TTC549 (cell line): Measurements from ENCODE around the gene EIF4E1B.

Experiments used
- FAIRE-seq: peaks from 2 replicates; lab custom pipeline; 2012; peaks lifted over from hg19 to GRCh38; lab: Jason Lieb, UNC

The EIF4E1B gene

DNA sequence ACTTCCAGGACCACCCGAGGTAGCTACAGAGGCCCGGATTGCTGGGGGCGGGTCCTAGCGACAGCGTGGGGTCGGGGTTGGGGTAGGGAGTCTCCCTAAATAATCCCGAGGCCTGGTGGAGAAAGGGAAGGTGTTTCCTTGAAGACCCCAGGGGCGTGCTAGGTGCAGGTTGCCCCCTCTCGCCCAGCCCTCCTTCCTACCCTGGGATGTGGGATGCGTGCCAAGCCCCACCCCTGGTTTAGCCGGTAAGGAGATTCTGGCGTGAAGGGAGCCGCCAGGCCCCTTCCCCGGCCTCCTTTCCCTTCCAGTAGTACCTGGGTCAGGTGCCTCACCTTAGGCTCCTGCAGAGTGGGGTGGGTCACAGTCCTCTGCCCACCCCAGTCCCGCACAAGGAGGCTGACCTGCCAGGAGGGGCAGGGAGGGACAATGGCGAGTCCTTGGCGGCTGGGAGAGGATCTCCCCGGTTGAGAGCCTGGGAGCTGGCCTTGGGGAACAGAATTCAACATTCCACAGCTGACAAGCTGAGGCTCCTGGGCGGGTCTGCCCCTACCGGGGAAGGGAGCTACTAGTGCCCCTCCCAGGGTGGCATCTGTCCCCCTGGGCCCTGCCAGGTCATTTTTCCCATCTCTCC lies 17.5 kb downstream of the EIF4E1B start:
- no peak for FAIRE-seq

DNA sequence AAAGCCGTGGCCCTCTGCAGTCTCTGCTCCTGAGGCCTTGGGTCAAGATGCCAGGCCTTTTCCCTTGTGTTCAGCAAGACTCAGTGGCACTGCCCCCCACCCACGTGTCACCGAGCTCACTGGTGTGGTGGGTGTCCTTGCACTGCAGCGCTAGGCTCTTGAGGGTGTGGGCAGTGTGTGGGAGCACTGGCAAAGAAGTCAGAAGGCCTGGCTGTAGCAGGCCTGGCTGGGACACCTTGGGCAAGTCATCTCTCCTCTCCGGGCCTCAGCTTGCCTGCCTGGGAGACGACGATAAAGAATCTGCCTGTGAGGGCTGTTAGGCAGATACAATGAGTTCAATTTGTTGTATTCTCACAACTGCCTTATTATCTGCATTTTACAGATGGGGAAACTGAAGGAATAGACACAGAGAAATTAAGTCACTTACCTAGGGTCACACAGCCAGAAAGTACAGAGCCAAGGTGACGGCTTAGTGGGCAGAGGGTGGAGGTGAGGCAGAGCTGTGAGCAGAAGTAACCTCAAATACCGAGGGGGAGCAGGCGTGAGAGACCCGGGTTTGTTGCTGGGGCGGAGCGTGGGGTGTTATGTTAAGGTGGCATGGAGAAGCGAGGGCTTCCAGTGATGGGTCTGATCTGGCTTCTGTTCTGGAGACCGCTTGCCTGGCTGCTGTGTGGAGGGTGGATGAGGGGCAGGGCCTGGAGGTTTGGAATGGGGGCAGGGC lies 18.2 kb downstream of the EIF4E1B start:
- no peak for FAIRE-seq

DNA sequence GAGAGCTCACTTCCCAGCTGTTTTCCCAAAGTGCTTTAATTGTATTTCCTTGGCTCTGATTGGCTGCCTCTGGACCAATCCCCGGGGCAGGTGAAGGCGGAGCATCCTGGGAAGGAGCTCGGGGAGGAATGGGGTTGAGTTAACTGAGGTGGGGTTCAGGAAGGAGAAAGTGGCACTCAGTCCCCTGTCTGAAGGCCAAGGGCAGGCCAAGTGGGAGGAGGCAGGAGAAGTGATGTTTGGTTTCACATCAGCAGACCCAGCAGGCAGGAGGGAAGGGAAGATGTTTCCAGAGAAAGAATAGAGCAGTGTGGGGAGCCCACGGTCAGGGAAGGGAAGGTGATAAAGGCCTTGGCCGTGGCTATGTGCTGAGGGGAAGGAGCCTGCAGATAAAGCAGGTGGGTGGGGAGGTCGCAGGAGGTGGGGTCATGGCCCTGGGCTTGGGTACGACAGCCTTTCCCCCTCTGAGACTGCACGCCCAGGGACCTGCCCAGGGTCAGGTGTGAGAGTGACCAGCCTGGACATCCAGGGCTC lies 19.9 kb downstream of the EIF4E1B start:
- no peak for FAIRE-seq

DNA sequence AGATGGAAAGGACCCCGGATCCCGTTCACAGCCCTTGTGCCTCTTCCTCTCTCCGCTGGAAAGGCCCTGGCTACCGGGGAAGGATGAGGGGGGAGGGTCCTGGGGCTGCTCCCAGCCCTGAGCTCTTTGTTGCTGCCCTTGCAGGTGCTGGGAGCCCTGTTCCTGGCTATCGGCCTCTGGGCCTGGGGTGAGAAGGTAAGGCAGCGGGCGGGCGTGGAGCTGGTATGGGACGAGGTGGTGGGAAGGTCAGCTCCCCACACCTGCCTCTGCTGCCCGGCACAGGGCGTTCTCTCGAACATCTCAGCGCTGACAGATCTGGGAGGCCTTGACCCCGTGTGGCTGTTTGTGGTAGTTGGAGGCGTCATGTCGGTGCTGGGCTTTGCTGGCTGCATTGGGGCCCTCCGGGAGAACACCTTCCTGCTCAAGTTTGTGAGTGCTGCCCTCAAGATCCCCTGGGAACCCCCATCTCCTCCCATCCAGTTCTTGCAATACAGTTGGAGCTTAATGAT lies 21.1 kb downstream of the EIF4E1B start:
- no peak for FAIRE-seq

DNA sequence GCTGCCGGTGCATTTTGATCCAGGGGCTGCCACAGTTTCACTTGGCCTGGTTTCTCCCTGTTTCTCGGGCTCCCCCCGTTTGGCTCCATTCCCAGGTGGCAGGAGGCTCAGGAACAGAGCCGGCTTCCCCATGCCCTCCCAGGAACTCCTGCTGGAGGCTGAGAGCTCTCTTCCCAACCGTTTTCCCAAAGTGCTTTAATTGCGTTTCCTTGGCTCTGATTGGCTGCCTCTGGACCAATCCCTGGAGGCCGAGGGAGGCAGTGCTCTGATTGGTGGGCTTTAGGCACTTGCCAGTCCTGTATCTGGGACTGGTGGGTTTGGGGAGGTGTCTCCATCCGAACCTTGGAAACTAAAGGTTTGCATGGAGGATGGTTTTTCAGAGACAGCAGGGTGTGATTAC lies 21.7 kb downstream of the EIF4E1B start:
- no peak for FAIRE-seq

DNA sequence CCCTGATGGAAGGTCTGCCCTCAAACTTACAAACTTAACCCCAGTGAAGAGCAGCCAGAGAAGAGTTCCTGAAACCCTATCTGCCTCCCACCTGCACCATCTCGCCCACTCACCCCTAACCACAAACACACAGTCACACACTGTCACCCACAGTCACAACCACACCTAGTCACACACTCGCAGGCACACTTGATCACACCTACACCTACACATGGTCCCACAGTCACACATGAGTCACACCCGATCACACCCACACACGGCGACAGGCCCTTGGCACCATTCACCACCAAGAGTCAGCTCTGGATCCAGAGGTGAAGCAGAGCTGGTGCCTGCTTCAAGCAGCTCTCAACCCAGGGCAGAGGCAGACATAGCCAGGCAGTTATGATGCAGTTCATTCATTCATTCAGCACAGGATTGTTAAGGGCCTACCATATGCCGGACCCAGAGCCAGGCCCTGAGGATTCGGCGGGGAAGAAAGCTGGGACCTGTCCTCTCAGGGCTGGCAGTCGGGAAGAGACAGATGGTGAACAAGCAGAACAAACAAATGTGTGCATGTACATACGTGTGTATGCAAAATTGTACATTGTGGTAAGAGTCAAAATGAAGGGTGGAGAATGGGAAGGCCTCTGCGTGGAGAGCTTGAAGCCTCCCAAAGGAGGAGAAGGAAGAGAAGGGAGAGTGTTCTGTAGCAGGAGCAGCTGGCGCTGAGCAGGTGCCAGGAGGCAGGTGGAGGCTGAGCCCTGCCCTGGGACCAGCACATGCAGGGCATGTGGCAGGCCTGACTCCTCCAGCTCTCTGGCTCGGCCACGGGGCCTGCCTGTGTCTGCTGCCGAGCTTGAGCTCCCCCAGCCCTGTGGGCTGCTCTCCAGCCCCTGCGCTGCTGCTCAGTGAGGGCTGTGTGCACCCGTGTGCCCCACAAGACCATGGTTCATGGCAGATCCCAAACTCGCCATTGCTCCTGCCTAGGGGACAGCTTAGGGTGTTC lies 23.2 kb downstream of the EIF4E1B start:
- FAIRE-seq, result no peak

DNA sequence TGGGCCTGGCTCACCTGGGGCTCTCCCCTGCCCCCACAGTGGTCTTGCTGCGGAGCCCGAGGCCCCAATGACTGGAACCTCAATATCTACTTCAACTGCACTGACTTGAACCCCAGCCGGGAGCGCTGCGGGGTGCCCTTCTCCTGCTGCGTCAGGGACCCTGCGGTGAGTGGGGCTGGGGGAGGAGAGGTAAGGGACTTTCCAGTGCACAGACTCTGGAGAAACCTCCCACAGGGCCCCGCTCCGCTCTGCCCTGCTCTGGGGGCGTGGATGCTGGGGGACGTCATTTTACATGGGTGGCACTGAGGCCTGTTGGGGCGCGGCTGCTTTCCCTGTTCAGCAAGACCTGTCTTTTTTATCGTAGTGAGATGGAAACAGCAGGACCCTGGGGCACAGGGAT lies 24.4 kb downstream of the EIF4E1B start:
- no peak for FAIRE-seq

DNA sequence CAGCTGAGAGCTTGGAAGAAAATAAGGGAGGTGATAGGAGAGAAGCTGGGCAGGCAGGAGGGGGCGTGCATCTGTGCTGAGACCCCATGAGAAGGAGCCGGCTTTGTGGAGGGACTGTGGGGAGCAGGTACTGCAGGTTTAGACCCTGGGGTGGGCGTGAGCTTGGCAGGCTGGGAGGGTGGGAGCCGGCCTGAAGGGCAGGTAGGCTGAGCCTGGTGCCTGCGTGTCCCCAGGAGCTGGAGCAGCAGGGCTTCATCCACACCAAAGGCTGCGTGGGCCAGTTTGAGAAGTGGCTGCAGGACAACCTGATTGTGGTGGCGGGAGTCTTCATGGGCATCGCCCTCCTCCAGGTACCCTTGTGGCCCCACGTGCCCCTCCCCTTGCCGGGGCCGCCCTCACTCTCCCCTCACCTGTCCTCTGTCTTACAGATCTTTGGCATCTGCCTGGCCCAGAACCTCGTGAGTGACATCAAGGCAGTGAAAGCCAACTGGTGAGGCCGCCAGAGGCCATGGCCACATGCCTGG lies 26.1 kb downstream of the EIF4E1B start:
- FAIRE-seq, result no peak

DNA sequence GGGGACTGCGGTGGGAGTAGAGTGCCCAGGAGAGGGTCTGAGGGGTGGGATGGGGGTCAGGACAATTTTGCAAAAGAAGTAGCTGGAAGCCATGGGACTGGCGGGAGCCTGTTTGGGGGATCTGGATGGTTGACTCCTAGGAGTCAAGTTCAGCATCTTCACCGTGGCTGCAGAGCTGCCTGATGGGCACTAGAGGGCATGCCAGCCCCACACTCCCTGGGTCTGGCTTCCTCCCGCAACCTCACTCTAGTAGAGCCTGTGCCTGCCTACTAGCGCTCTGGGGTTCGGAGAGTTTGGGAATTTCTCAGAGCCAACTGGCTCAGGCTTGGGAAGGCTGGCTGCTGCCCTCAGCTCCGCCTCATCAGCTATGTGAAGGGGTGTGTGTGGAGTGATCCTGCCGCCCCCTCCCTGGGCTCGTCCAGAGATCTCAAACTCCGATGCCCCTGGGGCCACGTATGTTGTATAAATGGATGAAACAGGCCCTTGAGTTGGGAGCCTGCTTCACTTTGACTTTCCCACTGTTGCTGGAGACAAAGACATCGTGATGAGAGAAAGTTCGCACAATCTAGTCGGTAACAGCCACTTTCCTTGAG lies 27.6 kb downstream of the EIF4E1B start:
- FAIRE-seq, result no peak

DNA sequence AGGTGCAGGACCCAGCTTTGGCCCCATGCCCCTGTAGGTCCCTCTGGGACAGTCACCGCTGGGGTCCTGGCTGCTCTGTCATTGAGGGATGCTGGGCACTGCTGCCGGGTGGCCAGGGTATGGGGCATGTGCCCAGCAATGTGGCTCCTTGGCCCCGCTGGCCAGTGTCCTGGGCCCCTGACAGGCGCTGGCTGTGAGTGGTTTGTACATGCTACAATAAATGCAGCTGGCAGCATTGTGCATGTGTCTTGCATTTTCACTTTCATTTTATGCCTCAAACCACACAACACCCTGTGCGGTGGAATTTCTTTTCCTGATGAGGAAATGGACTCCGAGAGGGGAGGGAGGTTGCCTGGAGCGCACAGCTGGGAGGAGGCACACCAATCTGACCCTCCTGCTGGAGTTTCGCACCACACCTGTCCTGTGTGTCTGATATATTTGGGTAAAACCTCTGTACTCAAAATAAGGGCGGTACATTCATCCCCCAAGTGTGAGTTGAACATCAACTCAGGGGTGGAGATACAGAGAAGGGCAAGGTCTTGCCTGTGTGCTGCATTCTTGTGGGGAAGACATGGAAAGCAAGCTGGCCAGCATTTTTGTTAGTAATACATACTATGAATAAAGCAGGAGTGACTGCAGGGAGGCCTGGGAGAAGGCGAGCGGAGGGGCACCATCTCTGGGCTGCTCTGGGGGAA lies 28.5 kb downstream of the EIF4E1B start:
- no peak for FAIRE-seq

DNA sequence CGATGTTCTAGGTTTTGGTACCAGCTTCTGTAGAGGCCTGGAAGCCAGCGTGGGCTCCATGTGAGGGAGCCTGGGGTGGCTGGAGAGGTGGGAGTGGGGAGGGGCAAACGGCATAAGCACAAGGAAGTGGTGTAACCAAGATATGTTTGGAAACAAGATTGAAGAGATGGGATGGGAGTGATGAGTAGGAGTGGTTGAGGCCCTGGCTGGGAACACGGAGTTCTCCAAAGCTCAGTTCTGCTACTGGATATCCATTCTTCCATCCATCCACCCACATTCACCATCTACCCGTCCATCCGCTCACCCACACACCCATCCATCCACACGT lies 29.0 kb downstream of the EIF4E1B start:
- no peak for FAIRE-seq

DNA sequence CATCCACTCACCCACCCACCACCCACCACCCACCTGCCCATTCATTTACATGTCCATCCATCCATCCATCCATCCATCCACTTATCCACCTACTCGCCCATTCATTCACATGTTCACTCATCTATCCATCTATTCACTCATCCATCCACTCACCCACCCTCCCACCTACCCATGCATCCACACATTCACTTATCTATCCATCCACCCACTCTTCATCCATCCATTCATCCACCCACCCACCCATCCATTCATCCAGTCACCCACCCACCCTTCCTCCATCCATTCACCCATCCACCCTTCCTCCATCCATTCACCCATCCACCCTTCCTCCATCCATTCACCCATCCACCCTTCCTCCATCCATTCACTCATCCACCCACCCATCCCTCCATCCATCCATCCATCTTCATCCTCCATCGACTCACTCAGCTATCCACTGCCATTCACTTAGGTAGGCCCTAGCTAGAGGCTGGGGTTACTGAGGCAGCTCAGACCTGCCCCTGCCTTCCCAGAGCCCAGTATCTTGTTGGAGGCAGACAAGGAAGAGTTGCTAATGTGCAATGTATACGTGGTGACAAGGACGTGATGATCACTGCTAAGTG lies 29.5 kb downstream of the EIF4E1B start:
- FAIRE-seq, result no peak

DNA sequence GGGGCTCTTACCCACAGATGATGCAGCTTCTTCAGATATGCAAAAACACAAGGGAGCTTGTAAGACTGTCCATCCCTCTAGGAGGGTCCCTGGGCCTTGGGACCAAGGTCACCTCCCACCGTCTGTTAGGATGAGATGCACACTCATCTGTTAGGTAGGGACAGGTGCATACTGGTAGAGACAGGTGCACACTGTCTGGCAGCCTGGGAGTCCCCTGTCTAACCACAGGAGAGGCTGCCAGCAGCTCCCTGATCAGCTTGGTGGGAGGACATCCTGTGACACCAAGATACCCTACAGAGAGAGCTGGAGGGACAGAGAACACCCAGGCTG lies 30.0 kb downstream of the EIF4E1B start:
- no peak for FAIRE-seq

DNA sequence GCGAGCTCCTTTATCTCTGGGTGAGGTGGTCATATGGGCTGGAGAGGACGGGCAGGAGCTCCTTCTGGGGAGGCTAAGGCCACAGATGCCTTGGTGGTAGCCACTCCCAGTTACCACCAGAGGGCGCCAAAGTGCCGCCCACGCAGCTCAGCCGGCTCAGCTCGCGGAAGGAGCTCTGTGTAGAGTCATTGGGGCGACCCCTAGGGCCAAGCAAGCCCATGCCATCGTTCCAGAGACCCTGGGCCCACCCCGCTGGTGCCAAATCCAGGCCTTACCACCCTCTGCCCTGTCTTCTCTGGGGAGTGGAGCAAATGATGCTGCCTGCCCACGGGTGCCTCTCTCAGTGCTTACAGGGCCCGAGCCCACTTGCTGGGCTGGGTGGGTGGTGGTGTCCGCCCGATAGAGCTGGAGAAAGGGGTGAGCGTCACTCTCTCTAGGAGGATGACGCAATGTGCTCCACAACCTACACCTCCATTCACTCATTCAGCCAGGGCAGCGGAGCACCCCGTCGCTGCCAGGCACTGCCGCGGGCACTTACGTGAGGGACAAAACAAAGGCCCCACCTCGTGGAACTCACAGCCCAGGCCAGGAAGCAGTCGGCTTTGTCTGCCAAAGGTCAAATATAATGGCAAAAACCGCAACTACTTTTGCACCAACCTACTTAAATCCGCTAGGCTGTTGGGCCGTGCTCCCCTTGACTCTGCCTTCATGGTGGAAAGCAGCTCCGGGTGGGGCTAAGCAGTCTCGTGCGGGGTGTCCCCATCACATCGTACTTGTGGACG lies 30.6 kb downstream of the EIF4E1B start:
- FAIRE-seq, result no peak

DNA sequence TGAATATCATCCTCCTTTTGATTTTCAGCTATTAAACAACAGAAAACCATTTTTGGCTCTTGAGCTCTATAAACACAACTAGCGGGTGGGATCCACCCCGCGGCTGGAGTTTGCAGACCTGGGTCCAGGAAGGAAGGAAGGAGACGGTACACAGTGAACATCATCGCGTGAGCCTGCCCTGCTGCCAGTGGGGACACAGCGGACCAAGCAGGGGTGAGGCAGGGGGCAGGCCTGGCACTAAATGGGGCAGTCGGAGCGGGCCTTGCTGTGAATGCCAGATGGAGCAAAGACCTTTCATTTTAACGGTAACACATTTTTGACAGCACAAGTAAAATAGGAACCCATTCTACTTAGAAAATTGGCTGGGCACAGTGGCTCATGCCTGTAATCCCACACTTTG lies 31.2 kb downstream of the EIF4E1B start:
- no peak for FAIRE-seq

DNA sequence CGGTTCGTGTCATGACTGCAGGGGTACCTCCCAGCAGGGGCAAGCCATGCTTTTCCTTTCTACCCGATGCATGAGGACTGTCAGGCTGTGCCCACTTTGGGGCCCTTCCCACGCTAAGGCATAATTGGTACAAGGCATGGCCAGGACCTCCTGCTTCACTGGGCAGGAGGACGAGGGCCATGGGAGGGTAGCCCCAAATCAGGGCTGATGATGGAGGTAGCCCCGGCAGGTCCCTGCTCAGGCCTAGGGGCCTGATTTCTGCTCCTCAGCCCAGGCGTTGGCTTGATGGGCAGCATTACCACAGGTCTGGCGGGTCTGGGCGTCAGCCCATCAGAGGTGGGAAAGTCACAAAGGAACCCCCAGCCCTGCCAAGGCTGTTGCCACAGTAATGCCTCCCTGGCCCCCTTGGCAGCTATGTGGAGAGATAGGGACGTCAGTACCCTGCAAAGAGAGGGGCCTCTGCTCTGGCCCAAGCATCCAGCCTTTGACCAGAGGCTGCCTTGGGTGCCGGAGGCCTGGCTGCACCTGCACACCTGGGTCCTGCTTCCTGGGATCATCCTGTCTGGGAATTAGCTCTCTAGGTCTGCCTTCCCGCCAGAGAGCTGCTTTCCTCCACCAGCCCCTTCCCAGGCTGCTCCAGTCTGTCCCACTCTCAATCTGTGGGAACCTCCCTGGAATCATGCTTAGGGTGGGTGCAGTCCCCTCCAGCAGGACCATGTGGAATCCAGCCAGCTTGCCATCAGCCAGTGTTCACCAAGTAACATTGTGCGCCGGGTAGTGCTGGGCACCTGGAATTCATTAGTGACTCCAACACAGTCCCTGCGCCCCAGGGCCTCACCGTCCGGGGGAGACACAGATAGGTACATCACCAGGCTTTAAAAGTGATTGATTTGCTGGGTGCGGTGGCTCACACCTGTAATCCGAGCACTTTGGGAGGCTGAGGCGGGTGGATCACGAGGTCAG lies 32.2 kb downstream of the EIF4E1B start:
- no peak for FAIRE-seq

DNA sequence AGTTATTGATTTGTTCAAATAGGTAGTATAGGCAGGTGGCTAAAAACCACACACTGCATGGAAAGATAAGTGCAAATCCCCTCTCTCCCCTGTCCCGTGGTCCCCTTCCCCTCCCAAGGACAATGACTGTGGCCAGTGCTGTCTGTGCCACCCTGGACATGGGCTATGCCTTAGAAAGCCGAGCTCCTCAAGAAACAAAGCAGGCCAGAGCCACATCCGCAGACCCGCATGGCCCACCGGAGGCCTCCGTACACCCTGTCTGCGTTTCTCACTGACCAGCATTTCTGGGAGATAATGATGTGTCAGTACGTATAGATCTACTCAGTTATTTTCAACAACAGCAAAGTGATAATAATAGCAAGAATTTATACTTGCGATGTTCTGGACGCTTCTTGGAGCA lies 33.1 kb downstream of the EIF4E1B start:
- FAIRE-seq, result no peak

DNA sequence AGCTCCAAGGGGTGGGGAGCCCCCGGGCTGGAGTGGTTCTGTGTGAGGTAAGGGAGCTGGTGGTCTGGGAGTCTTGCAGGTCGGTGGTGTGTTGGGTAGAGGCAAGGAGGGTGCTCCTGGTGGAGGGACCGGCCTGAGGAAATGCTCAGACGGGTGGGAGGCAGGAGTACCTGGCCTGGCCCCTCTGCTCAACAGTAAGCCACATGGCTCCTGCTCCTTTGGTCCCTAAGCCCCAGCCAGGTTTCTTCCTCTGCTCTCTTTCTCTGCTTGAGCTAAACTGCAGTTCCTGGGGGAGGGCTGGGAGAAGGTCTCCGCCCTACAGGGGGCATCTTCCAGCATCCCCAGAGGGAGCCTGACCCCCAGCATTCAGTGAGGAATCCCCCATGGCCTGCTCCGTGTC lies 34.0 kb downstream of the EIF4E1B start:
- no peak for FAIRE-seq

DNA sequence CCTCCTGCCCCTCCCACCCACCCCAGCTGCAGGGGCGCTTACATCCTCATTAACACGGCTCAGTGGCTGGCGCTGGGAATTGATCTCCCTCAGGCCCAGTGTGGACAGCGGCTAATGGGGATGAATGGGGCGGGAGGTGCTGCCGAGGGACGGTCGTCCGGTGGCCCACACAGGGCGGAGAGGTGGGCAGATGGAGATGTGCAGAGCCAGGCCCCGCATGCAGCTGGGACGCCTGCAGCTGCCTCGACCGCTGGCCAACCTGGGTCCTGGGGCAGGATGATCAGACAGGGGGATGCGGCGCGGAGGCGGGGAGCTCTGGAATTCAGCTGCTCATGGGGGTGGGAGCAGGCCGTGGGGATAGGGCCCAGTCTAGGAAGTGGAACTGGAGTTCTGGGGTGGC lies 34.4 kb downstream of the EIF4E1B start:
- FAIRE-seq, result no peak
